COR-L47 (cell line): Measurements from ENCODE around the gene PADI4.
"Not testable (repeated sequence)": the region's sequence is repeated elsewhere in the genome, so short reads cannot be mapped to it uniquely, and the experiment has no call there.

Experiments
- DNase-seq: peaks from one replicate; lab custom pipeline; 2025; lab: John Stamatoyannopoulos, UW

PADI4 gene

DNA sequence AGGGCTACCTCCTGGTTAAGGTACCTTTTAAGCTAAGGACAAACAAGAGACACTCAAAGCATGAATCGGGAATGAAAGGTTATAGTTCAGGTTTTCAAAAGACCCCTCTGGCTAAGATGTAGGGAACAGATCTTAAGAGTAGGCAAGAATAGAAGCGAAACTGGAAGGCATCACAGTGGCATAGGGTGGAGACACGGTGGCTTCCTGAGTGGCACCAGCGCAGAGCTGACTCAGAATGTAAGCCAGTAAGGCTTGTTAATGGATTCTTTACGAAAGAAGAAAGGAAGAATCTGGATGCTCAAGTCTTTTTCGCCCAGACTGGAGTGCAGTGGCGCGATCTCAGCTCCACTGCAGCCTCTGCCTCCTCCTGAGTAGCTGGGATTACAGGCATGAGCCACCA is 85.2 kb downstream of the PADI4 start:
- DNase-seq, result no peak

GRCh38 chr1:17397910-17398695 is 90.1 kb downstream of the PADI4 start:
- DNase-seq, result no peak

DNA sequence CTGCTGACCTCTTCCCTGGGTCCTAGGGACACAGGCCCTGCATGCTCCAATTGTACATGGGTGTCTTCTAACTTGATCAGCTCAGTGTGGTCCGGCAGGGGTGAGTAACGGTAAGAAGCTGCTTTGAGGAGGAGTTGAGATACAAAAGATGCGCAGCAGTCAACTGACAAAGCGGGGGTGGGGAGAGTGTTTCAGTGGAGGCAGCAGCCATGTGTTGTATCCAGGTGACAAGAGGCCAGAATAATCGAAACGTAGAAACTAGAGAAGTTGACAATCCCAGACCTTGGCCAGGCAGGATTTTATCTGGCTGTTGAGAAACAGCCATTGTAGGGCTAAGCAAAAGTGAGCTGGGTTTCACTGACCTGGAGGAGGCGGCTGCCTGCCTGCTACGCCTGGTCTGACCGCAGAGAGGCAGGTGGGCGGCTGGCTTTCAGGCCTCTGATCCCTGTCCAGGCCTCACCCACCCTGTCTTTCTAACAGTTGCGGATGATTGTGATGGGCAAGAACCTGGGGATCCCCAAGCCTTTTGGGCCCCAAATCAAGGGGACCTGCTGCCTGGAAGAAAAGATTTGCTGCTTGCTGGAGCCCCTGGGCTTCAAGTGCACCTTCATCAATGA is 92.8 kb downstream of the PADI4 start:
- DNase-seq, result no peak

DNA sequence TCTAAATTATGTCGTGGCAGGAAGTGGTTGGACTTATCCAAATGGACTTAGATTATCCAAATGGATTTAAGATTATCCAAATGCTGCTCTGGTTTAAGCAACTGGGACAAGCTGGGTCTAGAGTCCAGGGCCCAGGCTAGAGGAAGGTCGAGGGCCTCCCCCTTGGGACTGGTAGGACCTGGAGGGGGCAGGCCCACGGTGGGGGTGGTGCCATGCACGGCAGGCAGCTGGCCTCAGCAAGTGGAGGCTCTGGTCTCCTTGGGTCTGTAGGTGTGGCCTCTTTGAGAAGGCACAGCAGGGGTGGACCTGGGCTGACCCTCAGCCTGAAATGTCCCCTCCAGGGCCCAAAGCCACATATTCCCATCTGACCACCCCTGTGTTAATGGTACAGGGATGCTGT is 93.8 kb downstream of the PADI4 start:
- no peak for DNase-seq

DNA sequence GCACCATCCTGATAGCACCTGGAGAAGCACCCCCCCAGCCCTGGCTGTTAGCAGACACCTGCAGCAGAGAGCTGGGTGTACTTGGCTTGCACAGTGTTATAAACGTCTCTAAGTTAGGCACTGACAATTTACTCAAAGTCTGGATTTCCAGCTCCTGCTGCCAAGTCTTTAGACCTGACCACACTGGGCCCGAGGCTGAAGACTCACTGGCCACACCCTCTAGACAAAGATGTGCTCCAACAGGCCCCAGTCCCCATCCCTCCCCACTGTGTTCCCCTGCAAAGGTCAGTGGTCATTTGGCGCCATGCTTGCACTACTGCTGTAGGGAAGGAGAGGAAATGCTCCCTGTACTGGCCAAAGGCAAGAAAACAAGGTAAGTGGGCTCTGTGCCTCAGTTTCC is 95.1 kb downstream of the PADI4 start:
- no peak for DNase-seq

DNA sequence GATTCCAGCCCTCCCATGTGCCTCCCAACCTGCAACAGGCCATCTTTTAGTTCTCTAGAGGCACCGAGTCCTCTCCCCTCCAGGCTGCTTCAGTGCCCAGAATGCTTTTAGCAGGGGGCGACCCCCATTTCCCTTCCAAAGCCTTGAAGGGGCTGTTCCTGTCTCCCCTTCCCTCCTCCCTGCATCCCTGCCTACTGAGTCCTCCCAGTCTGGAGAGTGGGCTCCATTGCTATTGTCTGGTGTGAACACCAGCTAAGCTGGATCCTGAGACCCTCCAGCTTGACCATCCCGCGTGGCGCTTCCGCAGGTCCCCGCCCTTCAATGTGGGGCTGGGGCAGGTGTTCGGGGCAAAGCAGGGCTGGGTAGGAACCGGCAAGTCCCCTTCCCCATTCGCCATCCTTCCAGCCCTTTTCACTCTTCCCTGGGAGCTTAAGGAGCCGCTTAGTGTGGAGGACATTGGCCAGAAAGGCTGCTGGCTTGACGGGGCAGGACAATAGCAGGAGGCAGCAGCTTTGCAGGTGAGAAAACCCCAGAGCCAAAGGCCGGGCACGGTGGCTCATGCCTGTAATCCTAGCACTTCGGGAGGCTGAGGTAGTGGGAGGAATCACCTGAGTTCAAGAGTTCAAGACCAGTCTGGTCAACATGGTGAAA is 96.2 kb downstream of the PADI4 start:
- no peak for DNase-seq

DNA sequence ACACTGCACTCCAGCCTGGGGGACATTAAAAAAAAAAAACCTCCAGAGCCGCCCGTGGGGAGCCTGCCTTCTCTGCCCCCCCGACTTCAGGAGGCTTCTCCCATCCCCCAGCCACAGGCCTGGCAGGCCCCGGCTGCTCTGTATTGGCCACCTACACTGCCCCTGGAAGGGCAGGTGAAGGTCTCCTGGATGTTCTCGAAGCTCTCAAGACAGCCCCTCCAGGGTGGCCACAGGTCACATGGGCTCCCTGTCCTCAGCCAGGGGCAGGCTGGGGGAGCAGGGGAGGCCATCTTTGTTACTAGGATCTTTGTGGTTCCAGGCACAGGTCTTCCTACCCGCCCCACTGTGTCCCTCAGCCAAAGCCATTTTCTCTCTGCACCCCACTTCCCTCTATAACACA is 96.8 kb downstream of the PADI4 start:
- DNase-seq, result no peak

DNA sequence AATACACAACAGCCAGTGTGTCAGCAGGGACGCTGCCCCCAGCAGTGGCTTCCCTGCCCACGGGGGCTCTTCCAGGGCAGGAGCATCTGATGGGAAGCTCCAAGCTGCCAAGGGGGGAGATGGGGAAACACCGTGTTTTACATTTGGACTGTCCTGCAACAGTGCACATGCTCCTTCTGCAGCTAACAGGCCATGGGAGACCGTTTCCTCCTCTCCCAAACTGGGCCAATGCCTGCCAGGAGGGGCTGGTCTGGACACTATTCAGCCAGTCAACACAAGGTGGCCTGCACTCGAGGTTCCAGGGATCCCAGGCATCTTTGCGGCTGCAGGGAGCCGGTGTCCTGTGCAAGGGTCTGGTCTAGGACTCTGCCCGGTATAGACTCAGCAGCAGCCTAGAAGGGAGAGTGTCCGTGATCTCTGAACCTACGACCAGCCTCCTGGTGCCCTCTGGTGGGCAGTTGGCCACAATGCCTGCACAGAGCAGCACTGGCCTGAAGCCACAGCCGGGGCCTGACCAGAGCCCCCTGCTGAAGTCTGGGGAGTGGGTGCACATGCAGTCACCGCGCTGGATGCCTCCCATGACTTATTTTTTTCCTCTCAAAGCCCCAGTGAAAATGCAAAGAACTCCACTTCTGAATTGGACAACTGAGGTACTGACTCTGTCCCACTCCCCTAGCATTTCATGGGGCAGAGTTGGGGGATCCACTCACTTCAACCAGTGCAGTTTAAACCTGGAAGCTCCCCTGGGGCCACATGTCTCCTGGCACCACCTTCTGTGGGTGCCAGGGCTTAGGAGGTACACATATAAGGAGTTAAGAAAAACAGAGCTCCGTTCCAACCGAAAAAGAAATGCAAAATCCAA is 98.1 kb downstream of the PADI4 start:
- peak; percentile 30 for DNase-seq

DNA sequence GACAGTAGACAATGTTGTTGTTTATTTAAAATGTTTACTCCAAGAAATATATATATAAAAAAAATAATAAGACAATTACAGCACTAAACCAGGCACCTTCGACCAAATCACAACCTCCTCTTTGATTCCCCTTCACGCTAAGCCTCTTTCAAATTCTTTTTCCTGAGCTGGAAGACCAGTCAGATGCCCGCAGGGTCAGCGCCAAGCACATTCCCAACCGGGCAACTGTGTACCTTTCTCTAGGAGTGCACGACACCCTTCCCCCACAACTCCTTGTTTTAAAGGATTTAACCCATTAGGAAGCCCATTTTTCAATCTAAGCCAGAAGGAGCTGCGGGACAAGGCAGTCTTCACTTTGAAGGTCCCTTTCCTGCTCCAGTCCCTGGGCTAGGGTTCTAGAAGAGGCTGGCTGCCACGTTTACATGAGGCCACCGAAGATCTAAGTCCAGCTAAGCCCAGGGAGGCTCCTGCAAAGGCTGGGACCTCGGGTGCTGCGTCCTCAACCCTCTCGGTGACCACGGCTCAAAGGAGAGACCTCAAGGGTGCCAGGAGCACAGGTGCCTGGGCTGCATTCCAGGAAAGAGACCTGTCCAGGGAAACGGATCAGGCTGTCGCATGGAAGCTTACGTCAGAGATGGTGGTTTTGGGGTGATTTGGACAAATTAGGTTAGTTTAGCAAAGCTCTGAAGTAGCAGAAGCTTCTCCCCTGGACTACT is 98.9 kb downstream of the PADI4 start:
- not testable (repeated sequence) for DNase-seq

DNA sequence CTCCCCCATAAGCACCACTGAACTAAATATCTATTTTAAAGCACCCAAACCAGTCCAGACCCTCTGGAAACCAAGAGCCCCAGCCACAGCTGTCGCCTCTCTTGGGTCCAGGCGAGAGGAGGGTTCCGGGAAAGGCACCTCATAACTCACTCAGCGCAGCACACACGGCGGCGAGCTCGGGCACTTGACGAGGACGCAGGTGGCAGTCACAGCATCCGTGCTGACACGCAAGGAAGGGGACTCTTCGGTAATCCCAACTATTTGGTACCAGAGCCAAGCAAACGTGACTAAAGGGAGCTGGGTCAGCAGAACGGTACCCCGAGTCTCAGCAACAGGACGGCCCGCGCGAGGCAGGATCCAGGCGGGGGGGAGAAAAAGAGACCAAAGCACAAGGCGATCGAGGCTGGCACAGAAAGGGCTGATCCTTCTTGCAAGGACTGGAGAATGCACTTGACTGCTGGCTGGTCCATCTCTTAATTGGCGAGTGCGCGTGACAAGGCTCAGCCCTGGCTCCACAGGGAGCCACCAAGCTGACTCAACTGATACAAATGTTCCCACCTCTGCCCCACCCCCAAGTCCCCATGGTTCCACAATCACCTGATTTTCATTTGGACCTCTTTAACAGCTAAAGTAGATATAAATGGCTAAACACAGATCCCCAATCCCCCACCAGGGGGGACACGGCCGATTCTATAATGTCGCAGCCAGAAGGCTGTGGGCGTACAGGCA is 100.0 kb downstream of the PADI4 start:
- DNase-seq, result not testable (repeated sequence)

DNA sequence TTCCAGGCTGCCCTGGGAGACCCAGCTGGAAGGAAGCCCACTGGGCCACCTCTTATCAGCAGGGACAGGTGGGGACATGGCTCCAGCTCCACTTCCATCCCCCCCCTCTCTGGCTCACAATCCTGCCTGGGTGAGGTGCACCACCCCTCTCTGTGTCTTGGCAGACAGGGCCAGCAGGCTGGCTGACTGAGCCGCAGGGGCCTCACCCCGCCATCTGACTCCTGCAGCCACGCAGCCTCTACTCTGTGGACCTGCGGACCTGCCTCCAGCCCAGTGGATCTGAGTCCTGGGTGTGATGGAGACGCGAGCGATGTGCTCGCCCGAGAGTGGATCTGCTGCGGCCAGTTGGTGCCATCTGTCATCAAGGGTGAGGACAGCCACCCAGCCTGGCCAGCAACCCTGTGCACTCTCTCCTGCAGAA is 101.4 kb downstream of the PADI4 start:
- no peak for DNase-seq

GRCh38 chr1:17412093-17412870 is 104.3 kb downstream of the PADI4 start:
- DNase-seq, result no peak
